Measurements from ENCODE around the gene CMTM8. TPM values are rescaled to one million over a fixed set of nuclear protein-coding genes. Genes with fewer than 3 reads are reported as not detected.

CMTM8 gene
- total RNA-seq, 1 donor from 2014 or later, result 5.1 TPM

DNA sequence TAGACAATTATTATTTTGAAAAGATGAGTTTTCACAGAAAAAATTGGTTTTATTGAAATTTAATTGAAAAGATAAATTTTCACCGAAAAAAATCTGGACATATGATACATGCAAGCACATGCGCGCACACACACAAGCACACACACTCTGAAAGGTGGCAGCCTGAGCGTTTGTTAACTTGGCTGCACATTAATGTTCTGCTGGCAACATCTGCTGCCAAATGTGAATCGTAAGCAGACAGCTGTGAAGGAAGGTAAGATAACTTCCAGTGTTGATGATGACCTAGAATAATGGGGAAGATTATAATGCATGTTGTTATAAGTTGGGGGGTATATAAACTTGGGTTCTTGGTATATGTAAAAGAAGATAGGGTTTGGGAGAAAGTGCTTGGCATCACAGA, 134.8 kb downstream of the CMTM8 start:
- TF ChIP-seq, protein P1, sequence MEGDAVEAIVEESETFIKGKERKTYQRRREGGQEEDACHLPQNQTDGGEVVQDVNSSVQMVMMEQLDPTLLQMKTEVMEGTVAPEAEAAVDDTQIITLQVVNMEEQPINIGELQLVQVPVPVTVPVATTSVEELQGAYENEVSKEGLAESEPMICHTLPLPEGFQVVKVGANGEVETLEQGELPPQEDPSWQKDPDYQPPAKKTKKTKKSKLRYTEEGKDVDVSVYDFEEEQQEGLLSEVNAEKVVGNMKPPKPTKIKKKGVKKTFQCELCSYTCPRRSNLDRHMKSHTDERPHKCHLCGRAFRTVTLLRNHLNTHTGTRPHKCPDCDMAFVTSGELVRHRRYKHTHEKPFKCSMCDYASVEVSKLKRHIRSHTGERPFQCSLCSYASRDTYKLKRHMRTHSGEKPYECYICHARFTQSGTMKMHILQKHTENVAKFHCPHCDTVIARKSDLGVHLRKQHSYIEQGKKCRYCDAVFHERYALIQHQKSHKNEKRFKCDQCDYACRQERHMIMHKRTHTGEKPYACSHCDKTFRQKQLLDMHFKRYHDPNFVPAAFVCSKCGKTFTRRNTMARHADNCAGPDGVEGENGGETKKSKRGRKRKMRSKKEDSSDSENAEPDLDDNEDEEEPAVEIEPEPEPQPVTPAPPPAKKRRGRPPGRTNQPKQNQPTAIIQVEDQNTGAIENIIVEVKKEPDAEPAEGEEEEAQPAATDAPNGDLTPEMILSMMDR (IDR thresholded peaks at IDR 0.05; ENCODE audit: unreplicated experiment), result no peak
- DNase-seq (ENCODE audit: low spot score in 2 of 2, unreplicated experiment in 2 of 2), result no peak
- Mint-ChIP-seq H3K36me3 (no peaks in the 10 kb centered on the region), H3K4me1 (no peaks in the 10 kb centered on the region), H3K9me3 (no peaks in the 10 kb centered on the region), H3K4me3 (no peak overlapping the region), H3K27ac (no peak overlapping the region), H3K27me3 (ENCODE audit: low read depth) (no peaks in the 10 kb centered on the region)

DNA sequence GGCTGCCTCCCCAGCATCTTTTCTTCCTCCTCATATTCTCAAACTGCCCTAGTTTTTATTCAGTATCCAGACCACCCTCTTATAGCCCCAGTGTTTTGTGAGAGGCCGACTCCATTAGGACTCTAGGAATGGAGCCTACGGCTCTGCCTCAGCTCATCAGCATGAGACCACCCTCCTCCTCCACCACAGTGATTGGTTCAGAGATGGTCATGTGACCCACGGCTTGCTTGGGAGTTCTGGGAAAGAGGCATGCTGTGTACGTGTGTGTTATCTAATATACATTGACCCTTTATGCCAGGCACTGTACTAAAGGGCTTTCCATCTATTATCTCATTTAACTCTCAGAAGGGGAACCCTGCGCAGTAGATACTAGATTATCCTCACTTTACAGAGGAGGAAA, 135.4 kb downstream of the CMTM8 start:
- Mint-ChIP-seq H3K27ac (no peak overlapping the region), H3K36me3 (no peaks in the 10 kb centered on the region), H3K9me3 (no peaks in the 10 kb centered on the region), H3K27me3 (ENCODE audit: low read depth) (no peaks in the 10 kb centered on the region), H3K4me3 (no peak overlapping the region), H3K4me1 (no peaks in the 10 kb centered on the region)
- no peak for DNase-seq (ENCODE audit: low spot score in 2 of 2, unreplicated experiment in 2 of 2)
- TF ChIP-seq, protein P1 (IDR thresholded peaks at IDR 0.05; ENCODE audit: unreplicated experiment), result no peak

DNA sequence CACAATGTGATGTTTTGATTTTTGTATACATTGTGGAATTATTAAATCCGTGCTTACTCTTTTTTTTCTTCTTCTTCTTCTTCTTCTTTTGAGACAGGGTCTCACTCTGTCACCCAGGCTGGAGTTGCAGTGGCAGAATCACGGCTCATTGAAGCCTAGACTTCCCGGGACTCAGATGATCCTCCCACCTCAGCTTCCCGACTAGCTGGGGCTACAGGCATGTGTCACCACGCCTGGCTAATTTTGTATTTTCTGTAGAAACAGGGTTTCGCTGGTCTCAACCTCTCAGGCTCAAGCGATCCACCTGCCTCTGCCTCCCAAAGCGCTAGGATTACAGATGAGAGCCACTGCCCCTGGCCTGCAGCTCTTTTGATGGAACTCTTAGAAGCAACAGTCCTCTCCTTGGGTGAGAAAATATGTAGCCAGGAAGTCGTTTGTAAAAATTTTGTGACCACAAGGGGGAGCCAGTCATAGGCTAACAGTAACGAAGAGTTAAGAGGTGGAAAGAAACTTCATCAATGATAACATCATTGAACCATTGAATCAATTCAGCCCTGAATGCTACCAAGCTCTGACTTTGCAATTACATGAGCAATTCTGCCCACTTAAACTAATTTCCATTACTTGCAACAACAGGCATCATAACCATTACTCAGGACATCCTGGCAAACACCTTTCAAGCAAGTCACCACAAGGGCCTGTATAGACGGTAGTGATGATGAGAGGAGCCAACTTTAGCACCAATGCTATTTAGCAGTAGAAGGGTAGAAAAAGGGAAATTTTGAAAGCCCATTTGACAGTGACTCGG, 136.5 kb downstream of the CMTM8 start:
- H3K4me3 Mint-ChIP-seq, result no peak overlapping the region
- H3K27me3 Mint-ChIP-seq (ENCODE audit: low read depth), result no peaks in the 10 kb centered on the region
- H3K4me1 Mint-ChIP-seq, result no peaks in the 10 kb centered on the region
- no peaks in the 10 kb centered on the region for H3K9me3 Mint-ChIP-seq
- TF ChIP-seq, protein P1 (IDR thresholded peaks at IDR 0.05; ENCODE audit: unreplicated experiment), result peak; percentile 82
- peak in 1 of 2 experiments; percentile 48 for DNase-seq (ENCODE audit: low spot score in 2 of 2, unreplicated experiment in 2 of 2)
- no peak overlapping the region for H3K27ac Mint-ChIP-seq
- no peaks in the 10 kb centered on the region for H3K36me3 Mint-ChIP-seq

DNA sequence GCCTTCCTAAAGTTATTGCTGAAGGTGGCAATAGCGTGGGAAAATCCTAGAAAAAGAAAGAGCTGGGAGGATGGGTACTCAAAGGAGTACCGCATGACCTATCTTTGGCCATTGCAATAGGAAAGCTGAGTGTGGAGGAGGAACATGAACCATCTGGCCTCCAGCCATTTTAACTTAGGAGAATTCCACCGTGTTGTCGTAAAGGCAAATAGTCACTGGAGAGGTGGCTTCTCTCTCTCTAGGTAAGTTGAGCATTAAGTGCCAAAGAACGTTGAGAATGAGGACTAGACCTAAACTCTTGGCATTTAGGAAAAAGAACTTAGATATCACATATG, 137.1 kb downstream of the CMTM8 start:
- no peaks in the 10 kb centered on the region for H3K36me3 Mint-ChIP-seq
- no peak overlapping the region for H3K27ac Mint-ChIP-seq
- no peaks in the 10 kb centered on the region for H3K4me1 Mint-ChIP-seq
- H3K9me3 Mint-ChIP-seq, result no peaks in the 10 kb centered on the region
- TF ChIP-seq, protein P1 (IDR thresholded peaks at IDR 0.05; ENCODE audit: unreplicated experiment), result no peak
- no peaks in the 10 kb centered on the region for H3K27me3 Mint-ChIP-seq (ENCODE audit: low read depth)
- H3K4me3 Mint-ChIP-seq, result no peak overlapping the region
- no peak for DNase-seq (ENCODE audit: low spot score in 2 of 2, unreplicated experiment in 2 of 2)

DNA sequence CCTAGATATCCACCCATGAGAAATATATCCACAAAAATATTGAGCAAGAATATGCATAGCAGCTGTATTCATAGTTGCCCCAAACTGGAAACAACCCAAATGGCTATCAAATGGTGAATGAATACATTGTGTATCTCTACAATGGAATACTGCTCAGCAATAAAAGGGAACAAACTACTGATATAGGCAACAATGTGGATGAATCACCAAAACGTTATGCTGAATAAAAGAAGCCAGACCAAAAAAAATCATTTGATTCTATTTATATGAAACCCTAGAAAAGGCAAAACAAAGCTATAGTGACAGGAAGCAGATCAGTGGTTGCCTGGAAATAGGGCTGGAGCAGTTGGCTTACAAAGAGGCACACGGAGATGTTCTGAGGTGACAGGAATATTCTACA, 137.6 kb downstream of the CMTM8 start:
- Mint-ChIP-seq H3K36me3 (no peaks in the 10 kb centered on the region), H3K9me3 (no peaks in the 10 kb centered on the region), H3K4me1 (no peaks in the 10 kb centered on the region), H3K27me3 (ENCODE audit: low read depth) (no peaks in the 10 kb centered on the region), H3K27ac (no peak overlapping the region), H3K4me3 (no peak overlapping the region)
- DNase-seq (ENCODE audit: low spot score in 2 of 2, unreplicated experiment in 2 of 2), result no peak
- TF ChIP-seq, protein P1 (IDR thresholded peaks at IDR 0.05; ENCODE audit: unreplicated experiment), result no peak
